ENCODE measurements around the gene SPATA6.
"Not testable (repeated sequence)": the region's sequence is repeated elsewhere in the genome, so short reads cannot be mapped to it uniquely, and the experiment has no call there.

Gene SPATA6

GRCh38 chr1:48462716-48463302, 9.2 kb downstream of the SPATA6 start:
- DNase-seq (ENCODE audit: low read depth in 3 of 3): no peak

GRCh38 chr1:48450505-48450904, 21.5 kb downstream of the SPATA6 start:
- DNase-seq (ENCODE audit: low read depth in 3 of 3): no peak

GRCh38 chr1:48448932-48449331, 23.1 kb downstream of the SPATA6 start:
- no peak for DNase-seq (ENCODE audit: low read depth in 3 of 3)

GRCh38 chr1:48444186-48444585, 27.8 kb downstream of the SPATA6 start:
- DNase-seq (ENCODE audit: low read depth in 3 of 3): not testable (repeated sequence)

- no peak for DNase-seq (ENCODE audit: low read depth in 3 of 3)
Observed at GRCh38 chr1:48442864-48443619, 29.0 kb downstream of the SPATA6 start.

- DNase-seq (ENCODE audit: low read depth in 3 of 3): not testable (repeated sequence)
Observed at GRCh38 chr1:48440786-48441185, 31.2 kb downstream of the SPATA6 start.

GRCh38 chr1:48439380-48439779, 32.6 kb downstream of the SPATA6 start:
- DNase-seq (ENCODE audit: low read depth in 3 of 3): no peak

- DNase-seq (ENCODE audit: low read depth in 3 of 3): not testable (repeated sequence)
Observed at GRCh38 chr1:48437379-48437778, 34.6 kb downstream of the SPATA6 start.

GRCh38 chr1:48435312-48436002, 36.5 kb downstream of the SPATA6 start:
- not testable (repeated sequence) for DNase-seq (ENCODE audit: low read depth in 3 of 3)

GRCh38 chr1:48430832-48431231, 41.2 kb downstream of the SPATA6 start:
- DNase-seq (ENCODE audit: low read depth in 3 of 3): no peak

- no peak for DNase-seq (ENCODE audit: low read depth in 3 of 3)
Observed at GRCh38 chr1:48422009-48422408, 50.0 kb downstream of the SPATA6 start.

GRCh38 chr1:48418742-48419141, 53.3 kb downstream of the SPATA6 start:
- no peak for DNase-seq (ENCODE audit: low read depth in 3 of 3)

- no peak for DNase-seq (ENCODE audit: low read depth in 3 of 3)
Observed at GRCh38 chr1:48415050-48415449, 57.0 kb downstream of the SPATA6 start.

GRCh38 chr1:48414264-48414663, 57.7 kb downstream of the SPATA6 start:
- no peak for DNase-seq (ENCODE audit: low read depth in 3 of 3)

- no peak for DNase-seq (ENCODE audit: low read depth in 3 of 3)
Observed at GRCh38 chr1:48405940-48406339, 66.1 kb downstream of the SPATA6 start.

GRCh38 chr1:48405400-48405799, 66.6 kb downstream of the SPATA6 start:
- no peak for DNase-seq (ENCODE audit: low read depth in 3 of 3)

- no peak for DNase-seq (ENCODE audit: low read depth in 3 of 3)
Observed at GRCh38 chr1:48402599-48402998, 69.4 kb downstream of the SPATA6 start.

GRCh38 chr1:48396208-48396607, 75.8 kb downstream of the SPATA6 start:
- DNase-seq (ENCODE audit: low read depth in 3 of 3): no peak

GRCh38 chr1:48391926-48392325, 80.1 kb downstream of the SPATA6 start:
- DNase-seq (ENCODE audit: low read depth in 3 of 3): no peak

- no peak for DNase-seq (ENCODE audit: low read depth in 3 of 3)
Observed at GRCh38 chr1:48387409-48387808, 84.6 kb downstream of the SPATA6 start.

GRCh38 chr1:48374785-48375184, 97.2 kb downstream of the SPATA6 start:
- DNase-seq (ENCODE audit: low read depth in 3 of 3): no peak

GRCh38 chr1:48371598-48371997, 100.4 kb downstream of the SPATA6 start:
- DNase-seq (ENCODE audit: low read depth in 3 of 3): no peak

- DNase-seq (ENCODE audit: low read depth in 3 of 3): no peak
Observed at GRCh38 chr1:48362901-48363300, 109.1 kb downstream of the SPATA6 start.

Measured in stimulated activated CD4-positive, alpha-beta T cell treated with anti-CD3 and anti-CD28 coated beads, TNF-alpha, amount 100 ng/mL, for 4 hours (primary cell).